Measurements from ENCODE around the gene ERCC1. TPM values are rescaled to one million over a fixed set of nuclear protein-coding genes. Genes with fewer than 3 reads are reported as not detected.
"Not testable (repeated sequence)": the region's sequence is repeated elsewhere in the genome, so short reads cannot be mapped to it uniquely, and the experiment has no call there.

ERCC1 gene
- total RNA-seq, 1 donor = 96.3 TPM

DNA sequence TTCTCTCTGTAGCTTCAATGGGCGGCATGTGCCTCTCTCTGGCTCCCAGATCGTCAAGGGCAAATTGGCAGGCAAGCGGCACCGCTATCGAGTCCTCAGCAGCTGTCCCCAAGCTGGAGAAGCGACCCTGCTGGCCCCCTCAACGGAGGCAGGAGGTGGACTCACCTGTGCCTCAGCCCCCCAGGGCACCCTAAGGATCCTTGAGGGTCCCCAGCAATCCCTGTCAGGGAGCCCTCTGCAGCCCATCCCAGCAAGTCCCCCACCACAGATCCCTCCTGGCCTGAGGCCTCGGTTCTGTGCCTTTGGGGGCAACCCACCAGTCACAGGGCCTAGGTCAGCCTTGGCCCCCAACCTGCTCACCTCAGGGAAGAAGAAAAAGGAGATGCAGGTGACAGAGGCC, 15.6 kb downstream of the ERCC1 start:
- no peak overlapping the region for H3K4me2 ChIP-seq (ENCODE audit: insufficient read depth, low read length)

DNA sequence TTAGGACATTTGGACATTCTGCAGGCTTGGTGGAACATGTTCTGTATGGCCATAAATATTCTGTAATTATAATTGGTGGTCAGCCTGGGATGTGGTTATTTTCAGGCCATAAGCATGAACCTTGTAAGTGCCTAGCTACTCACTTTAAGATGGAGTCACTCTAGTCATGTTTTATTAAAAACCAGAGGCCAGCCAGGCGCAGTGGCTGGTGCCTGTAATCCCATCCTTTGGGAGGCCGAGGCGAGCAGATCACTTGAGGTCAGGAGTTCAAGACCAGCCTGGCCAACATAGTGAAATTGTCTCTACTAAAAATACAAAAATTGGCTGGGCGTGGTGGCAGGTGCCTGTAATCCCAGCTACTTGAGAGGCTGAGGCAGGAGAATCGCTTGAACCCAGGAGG, 16.1 kb downstream of the ERCC1 start:
- H3K27me3 ChIP-seq (ENCODE audit: insufficient read depth, low read length); H2AFZ ChIP-seq (ENCODE audit: low read length); DNase-seq (ENCODE audit: insufficient read length, low spot score, missing footprints); H3K27ac ChIP-seq (ENCODE audit: low read depth, low read length); H3K9me3 ChIP-seq (ENCODE audit: low read depth, low read length); H4K20me1 ChIP-seq (ENCODE audit: insufficient read depth, low read length): not testable (repeated sequence)
- Histone ChIP-seq H3K4me2 (ENCODE audit: insufficient read depth, low read length) (peak overlapping the region; percentile 83), H3K79me2 (ENCODE audit: insufficient read depth, low read length) (peaks cover 16% of the 10 kb centered on the region), H3K36me3 (ENCODE audit: insufficient read depth, low read length) (peaks cover 19% of the 10 kb centered on the region), H3K4me3 (ENCODE audit: insufficient read depth, low read length) (peak overlapping the region; percentile 88), H3K4me1 (ENCODE audit: insufficient read depth, low read length) (peaks cover 24% of the 10 kb centered on the region)

More for the DNA sequence above, 15.6 kb downstream of the ERCC1 start:
- no peaks in the 10 kb centered on the region for H4K20me1 ChIP-seq (ENCODE audit: insufficient read depth, low read length)
- no peak overlapping the region for H3K4me3 ChIP-seq (ENCODE audit: insufficient read depth, low read length)
- H3K79me2 ChIP-seq (ENCODE audit: insufficient read depth, low read length) = peaks cover 16% of the 10 kb centered on the region
- no peak overlapping the region for H2AFZ ChIP-seq (ENCODE audit: low read length)
- no peaks in the 10 kb centered on the region for H3K9me3 ChIP-seq (ENCODE audit: low read depth, low read length)
- DNase-seq (ENCODE audit: insufficient read length, low spot score, missing footprints) = no peak
- H3K27me3 ChIP-seq (ENCODE audit: insufficient read depth, low read length) = no peaks in the 10 kb centered on the region
- H3K4me1 ChIP-seq (ENCODE audit: insufficient read depth, low read length) = peaks cover 19% of the 10 kb centered on the region
- peaks cover 24% of the 10 kb centered on the region for H3K36me3 ChIP-seq (ENCODE audit: insufficient read depth, low read length)
- TF ChIP-seq, protein P1, sequence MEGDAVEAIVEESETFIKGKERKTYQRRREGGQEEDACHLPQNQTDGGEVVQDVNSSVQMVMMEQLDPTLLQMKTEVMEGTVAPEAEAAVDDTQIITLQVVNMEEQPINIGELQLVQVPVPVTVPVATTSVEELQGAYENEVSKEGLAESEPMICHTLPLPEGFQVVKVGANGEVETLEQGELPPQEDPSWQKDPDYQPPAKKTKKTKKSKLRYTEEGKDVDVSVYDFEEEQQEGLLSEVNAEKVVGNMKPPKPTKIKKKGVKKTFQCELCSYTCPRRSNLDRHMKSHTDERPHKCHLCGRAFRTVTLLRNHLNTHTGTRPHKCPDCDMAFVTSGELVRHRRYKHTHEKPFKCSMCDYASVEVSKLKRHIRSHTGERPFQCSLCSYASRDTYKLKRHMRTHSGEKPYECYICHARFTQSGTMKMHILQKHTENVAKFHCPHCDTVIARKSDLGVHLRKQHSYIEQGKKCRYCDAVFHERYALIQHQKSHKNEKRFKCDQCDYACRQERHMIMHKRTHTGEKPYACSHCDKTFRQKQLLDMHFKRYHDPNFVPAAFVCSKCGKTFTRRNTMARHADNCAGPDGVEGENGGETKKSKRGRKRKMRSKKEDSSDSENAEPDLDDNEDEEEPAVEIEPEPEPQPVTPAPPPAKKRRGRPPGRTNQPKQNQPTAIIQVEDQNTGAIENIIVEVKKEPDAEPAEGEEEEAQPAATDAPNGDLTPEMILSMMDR (IDR thresholded peaks at IDR 0.05; ENCODE audit: extremely low read depth, low read depth, low read length) = no peak
- no peak overlapping the region for H3K27ac ChIP-seq (ENCODE audit: low read depth, low read length)

DNA sequence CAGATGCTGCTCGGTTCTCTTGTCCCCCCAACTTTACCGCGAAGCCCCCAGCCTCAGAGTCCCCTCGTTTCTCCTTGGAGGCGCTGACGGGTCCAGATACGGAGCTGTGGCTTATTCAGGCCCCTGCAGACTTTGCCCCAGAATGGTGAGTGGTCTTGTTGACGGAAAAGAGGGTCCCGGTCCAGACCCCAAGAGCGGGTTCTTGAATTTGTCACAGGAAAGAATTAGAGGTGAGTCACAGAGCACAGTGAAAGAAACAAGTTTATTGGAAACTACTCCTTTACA, 16.7 kb downstream of the ERCC1 start:
- peaks cover 24% of the 10 kb centered on the region for H3K4me1 ChIP-seq (ENCODE audit: insufficient read depth, low read length)
- H3K79me2 ChIP-seq (ENCODE audit: insufficient read depth, low read length) = peaks cover 16% of the 10 kb centered on the region
- H3K4me3 ChIP-seq (ENCODE audit: insufficient read depth, low read length) = peak overlapping the region; percentile 88
- TF ChIP-seq, protein P1 (IDR thresholded peaks at IDR 0.05; ENCODE audit: extremely low read depth, low read depth, low read length) = no peak
- no peaks in the 10 kb centered on the region for H3K9me3 ChIP-seq (ENCODE audit: low read depth, low read length)
- no peaks in the 10 kb centered on the region for H3K27me3 ChIP-seq (ENCODE audit: insufficient read depth, low read length)
- no peak overlapping the region for H2AFZ ChIP-seq (ENCODE audit: low read length)
- peak overlapping the region; percentile 83 for H3K4me2 ChIP-seq (ENCODE audit: insufficient read depth, low read length)
- H3K27ac ChIP-seq (ENCODE audit: low read depth, low read length) = peak overlapping the region; percentile 98
- H4K20me1 ChIP-seq (ENCODE audit: insufficient read depth, low read length) = no peaks in the 10 kb centered on the region
- peak; percentile 68 for DNase-seq (ENCODE audit: insufficient read length, low spot score, missing footprints)
- peaks cover 16% of the 10 kb centered on the region for H3K36me3 ChIP-seq (ENCODE audit: insufficient read depth, low read length)

DNA sequence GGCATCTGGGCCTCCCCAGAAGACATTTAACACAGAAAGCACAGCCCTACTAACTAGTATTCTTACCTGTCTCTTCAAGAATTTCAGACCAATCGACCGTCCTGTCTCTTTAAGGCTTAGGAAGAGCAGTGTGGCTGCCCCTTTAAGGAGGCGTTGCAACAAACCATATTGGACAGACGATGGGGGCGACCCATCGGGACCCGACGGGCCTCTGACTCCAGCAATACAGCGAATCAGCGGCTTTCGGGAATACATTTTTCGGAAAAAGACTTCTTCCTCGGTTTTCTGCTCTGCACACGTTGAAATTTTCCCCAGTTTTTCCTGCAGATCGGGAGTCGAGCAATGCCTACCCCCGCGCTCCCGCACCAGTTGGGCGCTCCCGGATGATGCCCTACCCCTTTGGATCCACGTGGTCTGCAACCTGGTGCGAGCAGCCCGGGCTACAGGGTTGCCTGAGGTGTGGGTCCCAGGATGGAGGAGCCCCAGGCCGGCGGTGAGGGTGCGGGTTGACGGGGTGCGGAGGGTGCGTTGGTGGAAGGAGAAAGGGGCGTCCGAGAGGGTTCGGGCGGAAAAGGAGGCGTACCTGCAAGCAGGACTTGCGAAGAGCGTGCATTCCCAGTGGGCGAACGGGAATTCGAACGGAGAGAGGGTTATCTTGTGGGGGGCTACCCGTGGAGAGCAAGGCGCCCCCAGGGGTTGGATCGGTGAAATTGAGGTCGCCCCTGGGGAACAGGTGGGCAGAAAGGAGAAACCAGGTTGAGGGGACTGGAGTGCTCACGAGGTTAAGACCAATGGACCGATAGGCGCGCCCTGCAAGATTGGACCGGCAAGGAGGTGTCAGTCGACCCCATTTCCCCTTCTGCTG, 17.3 kb downstream of the ERCC1 start, which contains the start of gene POLR1G:
Gene POLR1G, plus strand, starts transcription at position 419 of the 865 bp plus-strand sequence. Its CDS starts 53 bp downstream, at position 472.
- peaks cover 16% of the 10 kb centered on the region for H3K79me2 ChIP-seq (ENCODE audit: insufficient read depth, low read length)
- H4K20me1 ChIP-seq (ENCODE audit: insufficient read depth, low read length) = no peaks in the 10 kb centered on the region
- peak within 1 kb of the TSS; percentile 88 for H3K4me3 ChIP-seq (ENCODE audit: insufficient read depth, low read length)
- TF ChIP-seq, protein P1 (IDR thresholded peaks at IDR 0.05; ENCODE audit: extremely low read depth, low read depth, low read length) = no peak
- H3K27ac ChIP-seq (ENCODE audit: low read depth, low read length) = peak within 1 kb of the TSS; percentile 98
- H3K27me3 ChIP-seq (ENCODE audit: insufficient read depth, low read length) = no peaks in the 10 kb centered on the region
- H3K4me1 ChIP-seq (ENCODE audit: insufficient read depth, low read length) = peaks cover 24% of the 10 kb centered on the region
- H2AFZ ChIP-seq (ENCODE audit: low read length) = peak within 1 kb of the TSS; percentile 58
- H3K36me3 ChIP-seq (ENCODE audit: insufficient read depth, low read length) = peaks cover 16% of the 10 kb centered on the region
- H3K4me2 ChIP-seq (ENCODE audit: insufficient read depth, low read length) = peak within 1 kb of the TSS; percentile 83
- no peaks in the 10 kb centered on the region for H3K9me3 ChIP-seq (ENCODE audit: low read depth, low read length)
- peak; percentile 97 for DNase-seq (ENCODE audit: insufficient read length, low spot score, missing footprints)
